Fibroblast of lung (primary cell): ENCODE measurements around the gene ASTN1. TPM values are rescaled to one million over a fixed set of nuclear protein-coding genes. Genes with fewer than 3 reads are reported as not detected.

Experiments
- DNase-seq, 2 donors: peaks; one replicate each; pipeline versions ENCODE4 v3.0.0 to v3.0.0-alpha.2; 2010; ENCODE audit warnings: low read depth in 2 of 2
- H2AFZ ChIP-seq: 2 replicates; pipeline ENCODE4 v1.5.1; 2012; ENCODE audit warnings: low read length, control low read depth, inconsistent platforms
- H3K27ac ChIP-seq: 2 replicates; pipeline ENCODE4 v1.5.1; 2011; ENCODE audit warnings: low read length, control low read depth; ENCODE audit not compliant: insufficient read depth
- H3K27me3 ChIP-seq: 2 replicates; pipeline ENCODE4 v1.5.1; 2011; ENCODE audit warnings: mild to moderate bottlenecking, low read length; ENCODE audit not compliant: control insufficient read depth, insufficient read depth
- H3K36me3 ChIP-seq: 2 replicates; pipeline ENCODE4 v1.5.1; 2011; ENCODE audit warnings: low read length; ENCODE audit not compliant: control insufficient read depth, insufficient read depth
- H3K4me1 ChIP-seq: 2 replicates; pipeline ENCODE4 v1.5.1; 2011; ENCODE audit warnings: low read length; ENCODE audit not compliant: control insufficient read depth, insufficient read depth; ENCODE audit errors: extremely low read depth
- H3K4me2 ChIP-seq: 2 replicates; pipeline ENCODE4 v1.5.1; 2011; ENCODE audit warnings: low read length, control low read depth; ENCODE audit not compliant: insufficient read depth; ENCODE audit errors: extremely low read depth
- H3K4me3 ChIP-seq, 4 experiments: fragments of 200-600 bp in 1 of 4; sonication (generic) in 1 of 4; replicated peaks in 1 of 4; 2 replicates each; pipeline ENCODE4 v1.5.1; 2011 to 2016; ENCODE audit warnings: low read length in 4 of 4, low read depth in 3 of 4, mild to moderate bottlenecking in 3 of 4, control low read depth in 2 of 4, inconsistent platforms in 1 of 4, mixed read lengths in 1 of 4; ENCODE audit not compliant: insufficient read depth in 1 of 4; ENCODE audit errors: control extremely low read depth in 1 of 4
- H3K79me2 ChIP-seq: 2 replicates; pipeline ENCODE4 v1.5.1; 2012; ENCODE audit warnings: mild to moderate bottlenecking, low read length, inconsistent platforms; ENCODE audit not compliant: control insufficient read depth, insufficient read depth
- H3K9ac ChIP-seq: 2 replicates; pipeline ENCODE4 v1.5.1; 2011; ENCODE audit warnings: mild to moderate bottlenecking, low read length, control low read depth; ENCODE audit not compliant: insufficient read depth
- H3K9me3 ChIP-seq: 2 replicates; pipeline ENCODE4 v1.5.1; 2012; ENCODE audit warnings: low read depth, low read length; ENCODE audit not compliant: control insufficient read depth, insufficient read depth
- H4K20me1 ChIP-seq: 2 replicates; pipeline ENCODE4 v1.5.1; 2011; ENCODE audit warnings: low read length; ENCODE audit not compliant: control insufficient read depth, insufficient read depth; ENCODE audit errors: extremely low read depth
- EZH2 ChIP-seq: IDR thresholded peaks from 2 replicates; pipeline ENCODE4 v1.5.1; 2012; ENCODE audit warnings: low read length, control low read depth, mild to moderate bottlenecking; ENCODE audit errors: missing control alignments
- polyA plus RNA-seq, 2 donors: library from polyadenylated mRNA; depleted of rRNA in 1 of 2; stranded (reverse) in 1 of 2; unstranded in 1 of 2; fragments of >200 nt; gene quantifications; 2 replicates each; pipeline ENCODE4 v1.2.1, GENCODE V29; 2011 to 2012; ENCODE audit warnings: missing spikeins in 1 of 2
- total RNA-seq: library from RNA; depleted of rRNA; stranded (reverse); fragments of >200 nt; gene quantifications from 2 replicates; pipeline ENCODE4 v1.2.1, GENCODE V29; 2014
- TF ChIP-seq, protein P1 (sequence below), 2 donors: IDR thresholded peaks in 1 of 2; conservative IDR thresholded peaks in 1 of 2; 1 replicate in 1 of 2; 2 replicates in 1 of 2; pipeline ENCODE4 v1.5.1; 2011 to 2012; ENCODE audit warnings: low read length in 2 of 2, control low read depth in 1 of 2, inconsistent platforms in 1 of 2, low read depth in 1 of 2, mild to moderate bottlenecking in 1 of 2

Gene ASTN1
- total and polyA plus RNA-seq, 2 donors (not counting 1 experiment from before 2014, with no cell fraction given): 0.06 to 0.17 TPM

DNA sequence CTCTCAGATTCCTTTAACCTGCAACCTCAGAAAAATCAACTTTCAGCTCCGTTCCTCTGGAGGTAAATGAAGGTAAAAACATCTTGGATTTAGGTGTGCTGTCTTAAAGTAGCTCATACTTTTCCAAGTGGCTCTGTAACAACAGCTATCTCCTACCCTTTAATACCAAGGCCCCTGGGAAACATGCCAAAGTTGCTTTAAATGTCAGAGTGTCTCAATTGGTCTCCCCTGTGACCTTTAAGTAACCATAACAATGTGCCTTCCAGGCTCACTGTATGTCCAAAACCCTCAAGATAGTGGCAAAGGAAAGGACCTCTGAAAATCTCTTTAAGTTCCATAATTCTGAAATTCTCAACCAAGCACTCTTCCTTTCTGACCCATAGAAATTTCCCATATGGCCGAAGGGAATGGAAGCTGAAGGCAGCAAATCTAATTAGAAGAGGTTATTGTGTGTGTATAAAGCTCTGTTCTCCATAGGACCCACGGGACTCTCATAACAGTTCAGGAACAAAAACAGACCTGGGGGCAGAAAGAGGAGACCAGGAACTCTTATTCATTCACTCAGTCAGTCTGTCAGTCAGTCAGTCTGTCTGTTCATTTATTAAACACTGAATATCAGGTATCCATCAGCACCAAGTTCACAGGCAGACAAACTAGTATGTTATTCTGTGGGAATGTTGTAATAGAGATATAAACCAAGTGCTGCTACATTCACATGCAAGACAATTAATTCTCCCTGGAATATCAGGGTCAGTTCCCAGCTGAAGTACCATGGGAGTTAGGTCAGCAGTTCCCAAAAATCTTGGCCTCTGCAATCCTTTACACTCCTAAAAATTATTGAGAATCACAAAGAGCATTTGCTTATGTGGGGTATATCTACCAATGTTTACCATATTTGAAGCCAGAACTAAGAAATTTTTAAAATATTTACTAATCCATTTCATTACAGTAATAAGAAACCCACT is 19.1 kb downstream of the ASTN1 start:
- TF ChIP-seq, protein P1, sequence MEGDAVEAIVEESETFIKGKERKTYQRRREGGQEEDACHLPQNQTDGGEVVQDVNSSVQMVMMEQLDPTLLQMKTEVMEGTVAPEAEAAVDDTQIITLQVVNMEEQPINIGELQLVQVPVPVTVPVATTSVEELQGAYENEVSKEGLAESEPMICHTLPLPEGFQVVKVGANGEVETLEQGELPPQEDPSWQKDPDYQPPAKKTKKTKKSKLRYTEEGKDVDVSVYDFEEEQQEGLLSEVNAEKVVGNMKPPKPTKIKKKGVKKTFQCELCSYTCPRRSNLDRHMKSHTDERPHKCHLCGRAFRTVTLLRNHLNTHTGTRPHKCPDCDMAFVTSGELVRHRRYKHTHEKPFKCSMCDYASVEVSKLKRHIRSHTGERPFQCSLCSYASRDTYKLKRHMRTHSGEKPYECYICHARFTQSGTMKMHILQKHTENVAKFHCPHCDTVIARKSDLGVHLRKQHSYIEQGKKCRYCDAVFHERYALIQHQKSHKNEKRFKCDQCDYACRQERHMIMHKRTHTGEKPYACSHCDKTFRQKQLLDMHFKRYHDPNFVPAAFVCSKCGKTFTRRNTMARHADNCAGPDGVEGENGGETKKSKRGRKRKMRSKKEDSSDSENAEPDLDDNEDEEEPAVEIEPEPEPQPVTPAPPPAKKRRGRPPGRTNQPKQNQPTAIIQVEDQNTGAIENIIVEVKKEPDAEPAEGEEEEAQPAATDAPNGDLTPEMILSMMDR (conservative IDR thresholded peaks at IDR 0.05 in 1 of 2, IDR thresholded peaks at IDR 0.05 in 1 of 2; ENCODE audit: low read depth in 1 of 2, low read length in 2 of 2): no peak
- no peak for TF ChIP-seq EZH2
- Histone ChIP-seq H2AFZ (no peak overlapping the region), H3K36me3 (no peaks in the 10 kb centered on the region), H3K27ac (no peak overlapping the region), H3K79me2 (no peaks in the 10 kb centered on the region), H3K4me2 (no peak overlapping the region), H3K4me1 (no peaks in the 10 kb centered on the region), H4K20me1 (no peaks in the 10 kb centered on the region), H3K27me3 (no peaks in the 10 kb centered on the region), H3K9ac (no peak overlapping the region), H3K9me3 (no peaks in the 10 kb centered on the region), H3K4me3 (no peak overlapping the region)
- no peak for DNase-seq

DNA sequence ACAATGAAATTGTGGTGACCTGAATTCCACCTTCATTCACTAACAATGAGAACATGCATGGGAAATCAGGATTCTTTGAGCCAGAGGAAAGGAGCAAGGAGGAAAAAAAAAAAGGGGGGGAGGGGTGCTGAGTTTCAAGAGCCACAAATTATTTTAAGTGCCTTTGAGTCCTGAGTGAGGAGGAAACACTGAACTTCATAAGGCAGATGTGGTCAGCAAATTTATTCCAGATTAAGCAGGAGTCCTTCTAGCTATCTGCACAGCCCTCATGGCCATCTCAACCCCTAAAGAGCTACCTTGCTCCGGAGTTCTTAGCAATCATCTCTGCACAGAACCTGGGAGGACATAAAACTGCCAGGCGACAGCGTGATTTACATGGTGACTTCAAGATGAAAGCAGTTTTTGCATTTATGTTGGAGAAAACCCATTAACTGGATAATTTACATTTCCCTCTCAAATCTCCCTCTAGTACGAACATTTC is 21.7 kb downstream of the ASTN1 start:
- Histone ChIP-seq H3K4me1 (no peaks in the 10 kb centered on the region), H3K4me3 (no peak overlapping the region), H2AFZ (no peak overlapping the region), H3K27me3 (no peaks in the 10 kb centered on the region), H3K9me3 (no peaks in the 10 kb centered on the region), H3K4me2 (no peak overlapping the region), H4K20me1 (no peaks in the 10 kb centered on the region), H3K27ac (no peak overlapping the region), H3K79me2 (no peaks in the 10 kb centered on the region), H3K9ac (no peak overlapping the region), H3K36me3 (no peaks in the 10 kb centered on the region)
- no peak for TF ChIP-seq EZH2
- TF ChIP-seq, protein P1 (conservative IDR thresholded peaks at IDR 0.05 in 1 of 2, IDR thresholded peaks at IDR 0.05 in 1 of 2; ENCODE audit: low read depth in 1 of 2, low read length in 2 of 2): no peak
- no peak for DNase-seq

DNA sequence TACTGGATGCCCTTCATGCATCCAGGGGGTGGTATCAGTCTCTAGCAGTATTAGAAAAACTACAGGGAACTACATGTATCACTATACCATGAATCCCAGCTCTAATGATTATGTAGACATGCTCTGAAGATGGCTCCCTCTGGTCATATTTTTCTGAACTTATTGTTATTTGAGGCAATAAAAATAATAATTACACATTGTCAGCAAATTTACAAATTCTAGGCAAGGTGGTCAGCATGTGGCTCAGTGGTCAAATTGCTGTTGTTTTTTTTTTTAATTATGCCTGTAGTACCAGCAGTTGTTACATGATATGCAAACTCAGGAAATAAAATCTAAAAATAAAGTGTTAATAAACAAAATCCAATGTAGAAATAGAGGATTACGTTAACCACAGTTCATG is 22.5 kb downstream of the ASTN1 start:
- TF ChIP-seq EZH2: no peak
- Histone ChIP-seq H3K27ac (no peak overlapping the region), H3K4me3 (no peak overlapping the region), H3K9ac (no peak overlapping the region), H3K4me1 (no peaks in the 10 kb centered on the region), H3K27me3 (no peaks in the 10 kb centered on the region), H3K79me2 (no peaks in the 10 kb centered on the region), H3K36me3 (no peaks in the 10 kb centered on the region), H2AFZ (no peak overlapping the region), H3K4me2 (no peak overlapping the region), H3K9me3 (no peaks in the 10 kb centered on the region), H4K20me1 (no peaks in the 10 kb centered on the region)
- DNase-seq: no peak
